ENCODE measurements around the gene GTSE1.
"Not testable (repeated sequence)": the region's sequence is repeated elsewhere in the genome, so short reads cannot be mapped to it uniquely, and the experiment has no call there.

The GTSE1 gene, protein sequence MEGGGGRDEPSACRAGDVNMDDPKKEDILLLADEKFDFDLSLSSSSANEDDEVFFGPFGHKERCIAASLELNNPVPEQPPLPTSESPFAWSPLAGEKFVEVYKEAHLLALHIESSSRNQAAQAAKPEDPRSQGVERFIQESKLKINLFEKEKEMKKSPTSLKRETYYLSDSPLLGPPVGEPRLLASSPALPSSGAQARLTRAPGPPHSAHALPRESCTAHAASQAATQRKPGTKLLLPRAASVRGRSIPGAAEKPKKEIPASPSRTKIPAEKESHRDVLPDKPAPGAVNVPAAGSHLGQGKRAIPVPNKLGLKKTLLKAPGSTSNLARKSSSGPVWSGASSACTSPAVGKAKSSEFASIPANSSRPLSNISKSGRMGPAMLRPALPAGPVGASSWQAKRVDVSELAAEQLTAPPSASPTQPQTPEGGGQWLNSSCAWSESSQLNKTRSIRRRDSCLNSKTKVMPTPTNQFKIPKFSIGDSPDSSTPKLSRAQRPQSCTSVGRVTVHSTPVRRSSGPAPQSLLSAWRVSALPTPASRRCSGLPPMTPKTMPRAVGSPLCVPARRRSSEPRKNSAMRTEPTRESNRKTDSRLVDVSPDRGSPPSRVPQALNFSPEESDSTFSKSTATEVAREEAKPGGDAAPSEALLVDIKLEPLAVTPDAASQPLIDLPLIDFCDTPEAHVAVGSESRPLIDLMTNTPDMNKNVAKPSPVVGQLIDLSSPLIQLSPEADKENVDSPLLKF

DNA sequence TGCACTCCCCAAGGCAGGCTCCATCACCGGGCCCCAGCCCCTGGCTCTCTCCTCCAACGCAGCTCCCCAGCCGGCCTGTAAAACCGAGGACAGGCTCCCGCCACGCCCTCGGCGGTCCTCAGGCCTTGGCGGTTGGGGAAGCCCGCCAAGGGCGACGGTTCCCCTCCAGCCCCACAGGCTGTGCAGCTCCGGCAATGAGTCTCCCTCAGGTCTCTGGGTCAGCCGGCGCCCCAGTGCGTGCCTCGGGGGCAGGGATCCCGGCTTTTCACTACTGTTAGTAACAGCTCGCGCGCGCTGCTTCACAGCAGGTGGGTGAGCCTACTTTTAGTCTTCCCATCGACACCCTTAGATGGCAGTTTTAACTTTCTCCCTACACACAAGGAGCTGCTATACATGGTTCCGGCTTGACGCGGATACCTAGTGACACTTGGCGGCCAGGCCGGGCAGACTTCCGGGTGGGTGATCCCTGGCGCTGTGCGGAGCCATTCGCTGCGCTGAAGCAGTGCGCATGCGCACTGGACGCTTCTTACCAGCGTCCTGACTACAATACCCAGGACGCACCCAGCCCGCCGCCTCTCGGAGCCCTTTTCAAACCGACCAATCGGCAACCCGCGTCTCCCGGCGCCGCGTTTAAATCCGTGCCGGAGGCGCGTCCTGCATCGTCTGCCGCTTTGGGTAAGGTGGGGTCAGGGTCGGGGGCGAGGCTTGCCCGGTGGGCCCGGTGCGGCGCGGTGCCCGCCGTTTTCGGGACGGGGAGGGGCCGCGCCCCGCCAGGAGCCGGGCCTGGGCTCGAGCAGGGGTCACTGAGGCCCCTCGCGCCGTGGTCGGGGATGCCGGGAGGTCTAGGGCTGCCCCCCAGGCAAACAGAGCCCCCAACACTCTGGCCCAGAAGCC is at the start of gene GTSE1:
Gene GTSE1, plus strand, starts transcription at position 614 of the 894 bp plus-strand sequence. CDS start 531 bp downstream, outside the sequence.
- peak; percentile 84 for DNase-seq

DNA sequence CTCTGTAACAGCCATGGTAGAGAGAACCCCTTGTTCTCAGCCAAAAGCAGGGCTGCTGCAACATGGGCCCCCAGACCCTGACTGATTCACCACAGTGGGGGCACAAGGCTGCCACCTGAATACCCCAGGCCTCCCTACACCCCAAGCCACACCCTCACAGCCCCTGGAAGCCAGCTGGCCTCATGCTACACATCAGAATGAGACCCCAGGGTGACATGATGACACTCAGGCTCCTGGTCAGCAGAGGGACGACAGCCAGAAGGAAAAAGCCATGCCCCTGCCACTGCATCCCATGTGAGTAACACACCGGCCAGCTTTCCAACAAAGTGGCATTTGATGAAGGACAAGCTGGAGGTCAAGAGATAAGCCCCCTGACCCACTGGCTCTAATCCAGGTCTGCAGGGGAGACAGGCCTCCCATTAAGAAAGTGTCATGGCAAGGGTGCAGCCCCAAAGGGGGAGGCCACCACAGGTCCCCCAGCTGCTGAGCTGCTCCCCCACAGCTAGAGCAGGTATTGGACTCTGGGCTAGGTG is 49.2 kb upstream of the GTSE1 start:
- no peak for DNase-seq

DNA sequence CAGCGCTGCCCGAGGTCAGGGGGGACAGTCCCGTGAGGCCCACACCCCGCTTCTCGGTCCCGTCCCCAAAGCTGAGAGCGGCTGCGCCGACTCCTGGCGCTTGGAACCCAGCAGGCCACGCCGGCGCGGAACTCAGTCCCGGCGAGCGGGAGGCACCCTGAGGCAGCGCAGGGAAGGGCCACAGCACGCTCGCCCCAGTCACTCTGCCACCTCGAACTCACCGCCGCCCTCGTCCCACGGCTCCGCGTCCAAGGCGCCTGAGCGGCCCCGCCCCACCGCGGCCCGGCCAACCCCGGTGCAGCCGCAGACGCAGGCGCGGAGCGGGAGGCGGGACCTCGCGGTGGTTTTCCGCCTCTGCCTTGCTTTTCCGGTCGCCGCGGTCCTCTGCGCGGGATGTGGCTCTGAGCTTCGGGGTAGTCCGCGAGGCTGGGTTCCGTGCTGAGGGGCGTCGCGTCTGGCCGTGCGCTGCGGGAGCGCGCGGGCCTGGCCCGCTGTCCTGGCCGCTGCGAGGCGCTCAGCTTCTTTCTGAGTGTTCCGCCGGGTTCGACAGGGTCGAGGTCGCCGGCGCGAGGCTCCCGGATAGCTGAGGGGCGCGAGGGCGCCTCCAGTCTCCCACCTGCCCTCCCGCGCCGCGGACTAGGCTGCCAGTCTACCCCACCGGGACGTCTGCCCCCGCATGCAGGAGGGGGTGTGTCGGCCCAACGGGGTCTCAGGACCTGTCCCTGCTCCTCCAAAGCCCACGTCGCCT is 46.5 kb upstream of the GTSE1 start, which contains the start of gene CDPF1:
Gene CDPF1, minus strand, starts transcription at position 259 of the 748 bp plus-strand sequence. CDS start 2,009 bp downstream, outside the sequence.
- DNase-seq: peak; percentile 22

DNA sequence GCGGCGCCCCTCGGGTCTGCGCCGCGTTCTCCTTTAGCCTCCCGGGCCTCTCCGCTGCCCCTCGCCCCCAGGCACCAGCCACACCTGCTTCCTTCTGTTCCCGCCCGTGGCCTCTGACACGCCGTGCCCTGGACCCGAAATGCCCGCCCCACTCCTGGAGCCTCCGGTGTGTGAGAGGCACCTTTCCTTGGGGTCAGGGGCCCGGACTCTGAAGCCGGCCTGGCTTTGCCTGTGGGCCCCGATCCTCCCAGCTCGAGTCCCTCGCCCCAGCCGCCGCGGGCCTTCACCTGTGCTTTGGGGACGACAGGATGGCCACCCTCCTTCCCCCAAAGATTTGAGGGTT is 45.9 kb upstream of the GTSE1 start:
- no peak for DNase-seq

DNA sequence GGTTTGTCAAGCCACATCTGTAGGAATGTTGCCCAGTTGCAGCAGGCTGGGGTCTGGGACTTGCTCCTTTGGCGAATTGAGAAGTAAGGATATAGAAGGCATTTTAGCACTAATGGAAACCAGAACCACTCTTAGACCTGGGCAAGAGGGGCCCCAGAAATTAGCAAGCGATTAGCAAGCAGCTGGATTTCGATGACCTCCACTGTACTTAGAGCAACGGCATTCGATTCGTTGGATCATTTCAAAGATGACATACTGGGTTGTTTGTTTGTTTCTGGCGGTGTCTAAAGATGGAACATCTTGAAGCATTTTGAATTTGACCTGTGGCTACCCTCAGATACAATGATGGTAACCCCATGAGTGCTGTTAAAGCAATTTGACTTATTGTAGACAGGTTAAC is 45.4 kb upstream of the GTSE1 start:
- DNase-seq: no peak

DNA sequence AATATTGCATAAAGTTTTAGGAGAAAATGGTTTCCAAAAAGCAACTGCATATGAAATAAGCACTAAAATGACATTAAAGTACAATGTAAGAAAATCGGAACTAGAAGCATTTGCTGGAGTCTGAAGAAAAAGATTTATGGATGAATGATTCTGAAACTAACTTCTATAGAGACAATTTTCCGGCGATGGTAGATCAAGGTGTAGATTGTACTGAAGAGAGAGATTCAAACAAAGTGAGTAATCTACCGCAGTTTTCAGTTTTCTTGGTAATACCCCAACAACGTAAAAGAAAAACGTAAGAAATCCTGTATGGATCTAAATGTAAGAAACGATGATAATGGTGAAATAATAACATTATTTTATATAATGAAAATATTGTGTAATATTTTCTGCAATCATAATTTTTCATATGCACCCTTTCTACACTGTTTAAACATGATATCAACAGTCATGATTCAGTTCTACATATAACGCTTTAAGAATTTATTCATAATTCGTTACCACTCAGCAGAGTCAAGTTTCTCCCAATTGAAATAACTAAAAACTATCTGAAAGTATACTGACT is 44.8 kb upstream of the GTSE1 start:
- no peak for DNase-seq

DNA sequence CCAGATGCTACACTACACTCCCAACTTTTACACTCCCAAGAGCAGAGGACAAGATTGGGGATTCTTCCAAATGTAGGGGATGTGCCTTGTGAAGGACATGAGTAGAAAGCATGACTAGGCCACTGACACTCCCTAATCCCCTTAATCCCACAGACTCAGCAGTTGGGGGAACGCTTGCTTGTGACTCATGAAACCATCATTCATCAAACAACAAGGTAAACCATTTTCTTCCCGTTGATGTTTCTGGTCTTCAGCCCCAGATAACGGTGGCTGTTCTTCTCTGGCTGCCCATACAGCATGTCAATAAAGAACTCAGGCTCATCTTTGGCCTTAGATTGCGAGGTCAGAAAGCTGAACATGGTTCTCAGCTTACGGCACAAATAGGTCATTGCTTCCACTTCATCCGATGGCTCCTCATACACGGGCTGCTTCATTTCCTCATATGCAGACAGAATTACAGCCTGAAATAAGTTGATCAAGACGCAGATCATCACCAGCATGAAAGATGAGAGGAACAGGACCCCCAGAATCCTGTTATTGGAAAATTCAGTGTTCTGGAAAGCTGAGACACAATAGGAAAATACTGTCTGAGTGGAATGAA is 40.2 kb upstream of the GTSE1 start:
- no peak for DNase-seq

DNA sequence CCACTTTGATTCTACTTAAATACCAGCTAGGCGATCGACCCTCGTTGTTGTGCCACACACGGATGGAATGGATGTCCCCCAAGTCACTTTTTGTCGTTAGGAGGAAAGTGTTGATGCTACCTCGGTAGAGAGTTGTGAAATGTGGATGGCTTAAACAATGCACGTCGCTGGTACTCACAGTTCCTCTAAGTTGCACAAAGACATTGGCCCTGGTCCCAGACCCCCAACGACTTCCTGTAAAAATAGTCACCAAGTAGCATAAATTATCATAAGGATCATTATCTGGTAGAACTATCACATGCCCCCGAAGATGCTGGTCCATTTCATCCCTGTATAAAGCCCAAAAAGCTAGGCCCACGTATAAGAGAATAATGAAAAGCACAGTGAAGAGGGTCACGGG is 37.3 kb upstream of the GTSE1 start:
- DNase-seq: no peak

DNA sequence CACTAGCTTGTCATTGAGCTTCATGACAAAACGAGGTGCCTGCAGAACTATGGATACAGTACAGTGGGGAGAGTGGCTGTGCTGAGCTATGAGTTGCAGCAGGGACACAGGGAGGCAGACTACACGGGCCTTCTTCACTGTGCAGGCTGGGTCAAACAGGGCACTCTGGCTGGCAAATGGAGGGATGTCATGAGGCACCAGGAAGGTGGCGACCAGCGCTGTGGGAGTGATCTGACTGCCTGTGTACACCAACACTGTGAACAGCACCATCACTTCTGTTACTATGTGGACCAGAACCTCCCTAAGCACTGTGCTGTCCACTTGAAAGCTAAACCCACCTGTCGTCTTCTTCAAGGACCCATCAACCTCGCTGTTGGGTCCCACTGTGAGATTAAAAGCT is 36.6 kb upstream of the GTSE1 start:
- DNase-seq: no peak

DNA sequence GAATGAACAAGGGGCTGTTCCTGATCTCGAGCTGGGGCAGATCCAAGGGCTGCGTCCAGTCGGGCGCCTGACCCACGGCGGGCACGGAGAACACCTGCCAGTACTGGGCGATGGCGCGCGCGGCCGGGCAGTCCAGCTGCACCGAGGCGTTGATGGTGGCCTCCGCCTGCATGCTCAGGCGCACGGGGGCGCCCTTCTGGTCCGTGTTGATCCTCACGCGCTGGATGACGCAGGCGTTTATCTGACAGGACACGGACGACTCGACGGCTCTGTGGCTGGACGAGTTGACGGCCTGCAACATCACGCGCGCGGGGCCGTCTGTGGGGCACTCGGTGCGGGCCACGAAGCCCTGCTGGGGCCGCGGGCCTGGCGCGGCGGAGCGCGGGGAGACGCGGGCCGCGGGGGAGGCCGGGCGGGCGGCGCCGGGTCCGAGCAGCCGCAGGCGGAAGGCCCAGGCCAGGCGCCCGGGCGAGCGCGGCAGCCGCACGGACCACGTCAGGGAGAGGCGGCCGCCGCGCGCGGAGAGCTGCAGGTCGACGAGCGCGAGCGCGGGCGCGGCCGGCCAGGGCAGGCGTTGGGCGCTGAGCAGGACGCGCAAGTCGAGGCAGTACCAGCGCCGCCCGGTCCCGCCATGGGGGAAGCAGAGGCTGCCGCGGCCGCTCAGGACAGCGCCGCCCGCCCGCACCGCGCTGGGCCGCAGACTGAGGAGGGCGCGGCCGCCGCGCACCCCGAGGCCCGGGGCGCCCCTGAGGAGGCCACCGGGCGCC is 34.0 kb upstream of the GTSE1 start:
- no peak for DNase-seq

DNA sequence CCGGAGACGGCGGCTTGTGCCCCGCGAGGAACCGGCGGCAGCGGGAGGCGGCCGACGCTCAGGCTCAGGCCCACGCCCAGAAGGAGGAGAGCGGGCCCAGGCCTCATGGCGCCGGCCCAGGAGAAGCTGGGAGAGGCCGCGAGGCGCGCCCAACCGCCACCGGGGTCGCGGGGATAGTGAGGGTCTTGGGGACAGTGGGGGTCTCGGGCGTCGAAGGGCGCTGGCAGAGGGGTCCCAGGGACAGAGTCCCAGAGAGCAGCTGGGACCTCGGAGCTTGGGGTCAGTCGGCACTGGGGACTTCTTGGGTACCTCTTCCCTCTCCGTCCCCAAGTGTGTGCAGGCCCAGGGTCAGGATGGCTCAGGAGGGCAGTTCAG is 33.5 kb upstream of the GTSE1 start, which contains the start of gene PKDREJ:
Gene PKDREJ, minus strand, starts transcription at position 128 of the 375 bp plus-strand sequence. Its CDS starts 21 bp downstream, at position 107.
- no peak for DNase-seq

DNA sequence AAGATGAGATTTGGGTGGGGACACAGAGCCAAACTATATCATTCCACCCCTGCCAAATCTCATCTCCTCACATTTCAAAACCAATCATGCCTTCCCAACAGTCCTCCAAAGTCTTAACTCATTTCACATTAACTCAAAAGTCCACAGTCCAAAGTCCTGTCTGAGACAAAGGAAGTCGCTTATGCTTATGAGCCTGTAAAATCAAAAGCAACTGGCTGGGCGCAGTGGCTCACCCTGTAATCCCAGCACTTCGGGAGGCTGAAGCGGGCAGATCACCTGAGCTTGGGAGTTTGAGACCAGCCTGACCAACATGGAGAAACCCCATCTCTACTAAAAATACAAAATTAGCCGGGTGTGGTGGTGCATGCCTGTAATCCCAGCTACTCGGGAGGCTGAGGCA is 32.1 kb upstream of the GTSE1 start:
- not testable (repeated sequence) for DNase-seq

DNA sequence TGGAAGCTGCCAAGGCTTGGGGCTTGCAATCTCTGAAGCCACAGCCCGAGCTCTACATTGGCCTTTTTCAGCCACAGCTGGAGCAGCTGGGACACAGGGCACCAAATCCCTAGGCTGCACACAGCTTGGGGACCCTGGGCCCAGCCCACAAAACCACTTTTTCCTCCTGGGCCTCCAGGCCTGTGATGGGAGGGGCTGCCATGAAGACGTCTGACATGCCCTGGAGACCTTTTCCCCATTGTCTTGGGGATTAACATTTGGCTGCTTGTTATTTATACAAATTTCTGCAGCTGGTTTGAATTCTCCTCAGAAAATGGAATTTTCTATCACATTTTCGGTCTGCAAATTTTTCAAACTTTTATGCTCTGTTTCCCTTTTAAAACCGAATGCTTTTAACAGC is 31.0 kb upstream of the GTSE1 start:
- not testable (repeated sequence) for DNase-seq

DNA sequence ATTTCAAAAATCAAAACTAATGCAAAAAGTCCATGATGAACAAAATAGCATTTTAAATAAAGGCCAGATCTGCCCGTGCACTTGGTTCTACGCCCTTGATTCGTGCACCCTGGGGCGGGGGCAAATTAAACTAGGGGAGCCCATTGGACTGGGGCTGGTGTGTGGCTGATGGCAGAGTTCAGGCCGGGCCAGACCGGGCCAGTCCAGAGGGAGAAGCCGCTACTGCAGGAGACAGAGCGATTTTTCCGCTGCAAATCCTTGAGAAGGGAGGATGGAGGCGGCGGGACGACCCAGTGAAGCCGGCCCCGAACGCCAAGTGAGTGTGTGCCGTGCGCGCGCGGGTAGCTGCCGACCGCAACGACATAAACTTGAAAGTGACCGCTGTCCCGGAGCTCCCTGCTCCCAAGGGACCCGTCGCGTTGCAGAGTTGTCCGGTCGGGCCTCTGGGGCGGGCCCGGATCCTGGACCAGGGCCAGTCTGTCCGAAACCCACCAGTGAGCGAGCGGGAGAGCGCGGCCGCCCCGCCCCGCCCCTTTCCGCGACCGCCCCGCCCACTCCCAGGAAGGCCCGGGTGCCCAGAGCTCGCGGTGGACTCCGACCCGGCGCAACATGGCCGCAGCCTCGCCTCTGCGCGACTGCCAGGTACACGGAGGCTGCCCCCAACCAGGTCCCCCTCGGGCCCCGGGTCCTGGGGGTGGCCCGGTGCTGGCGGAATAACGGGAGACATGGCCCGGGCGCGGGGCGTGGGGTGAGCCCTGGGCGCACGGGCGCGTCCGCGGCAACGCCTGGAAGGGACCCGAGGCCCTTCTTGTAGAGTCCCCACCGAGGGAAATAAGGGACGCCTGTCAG is 29.0 kb upstream of the GTSE1 start, which contains the start of gene TTC38:
Gene TTC38, plus strand, starts transcription at position 578 of the 849 bp plus-strand sequence. Its CDS starts 32 bp downstream, at position 610.
- DNase-seq: no peak

DNA sequence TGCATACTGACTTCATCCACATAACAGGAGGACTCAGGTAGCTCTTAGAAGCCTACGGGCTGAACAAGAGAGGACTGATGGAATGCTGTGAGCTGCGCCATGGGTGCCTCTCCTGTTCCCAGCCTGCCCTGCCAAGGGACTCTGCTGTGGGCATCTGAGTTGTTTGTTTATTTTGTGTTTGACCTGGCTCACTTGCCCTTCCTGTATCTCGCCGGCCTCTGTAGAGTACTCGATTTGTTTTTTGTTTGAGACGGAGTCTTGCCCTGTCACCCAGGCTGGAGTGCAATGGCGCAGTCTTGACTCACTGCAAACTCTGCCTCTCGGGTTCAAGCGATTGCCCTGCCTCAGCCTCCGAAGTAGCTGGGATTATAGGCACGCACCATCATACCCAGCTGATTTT is 27.1 kb upstream of the GTSE1 start:
- no peak for DNase-seq

DNA sequence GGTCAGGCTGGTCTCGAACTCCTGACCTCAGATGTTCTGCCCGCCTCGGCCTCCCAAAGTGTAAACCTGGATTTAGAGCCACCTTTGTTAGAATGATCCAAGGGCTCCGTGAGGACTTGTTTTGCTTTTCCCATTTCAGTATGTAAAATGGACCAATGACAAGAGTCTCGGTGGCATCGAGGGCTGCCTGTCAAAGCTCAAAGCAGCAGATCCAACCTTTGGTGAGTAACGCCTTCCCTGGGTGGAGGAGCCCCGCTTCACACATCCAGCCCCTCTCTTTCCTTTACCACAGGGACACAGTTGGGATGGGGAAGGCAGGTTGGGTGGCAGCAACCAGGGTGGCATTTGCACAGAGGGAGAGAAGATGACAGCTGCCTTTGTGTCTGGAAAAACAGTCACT is 24.5 kb upstream of the GTSE1 start:
- DNase-seq: no peak

DNA sequence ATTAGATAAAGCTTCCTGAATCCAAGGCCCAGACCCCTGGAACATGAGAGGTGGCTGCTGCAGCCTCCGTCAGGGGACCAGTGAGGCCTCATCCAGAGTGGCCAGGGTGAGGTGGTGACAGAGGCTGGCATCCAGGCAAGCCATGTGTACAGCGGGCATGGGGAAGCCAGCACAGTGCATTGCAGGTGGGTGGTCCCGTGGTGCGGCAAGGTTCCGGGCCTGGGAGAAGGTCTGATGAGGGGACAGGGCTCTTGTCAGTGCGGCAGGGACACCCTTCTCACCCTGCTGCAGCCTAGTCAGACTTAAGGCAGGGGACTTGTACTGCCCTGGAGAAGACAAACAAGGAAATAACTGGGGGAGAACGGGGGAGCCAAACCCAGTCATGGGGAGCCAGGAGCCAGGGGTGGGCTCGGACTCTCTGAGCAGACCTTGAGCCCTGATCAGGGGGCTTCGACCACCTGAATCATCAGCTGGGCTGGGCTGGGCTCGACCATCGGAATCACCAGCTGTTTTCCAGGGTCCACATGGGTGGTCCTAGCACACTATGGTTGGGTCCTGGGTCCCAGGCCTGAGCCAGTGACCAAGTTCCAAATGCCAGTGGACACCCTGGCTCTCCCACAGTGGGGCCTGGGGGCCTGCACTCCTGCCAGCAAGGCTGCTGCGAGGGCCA is 23.8 kb upstream of the GTSE1 start:
- no peak for DNase-seq

DNA sequence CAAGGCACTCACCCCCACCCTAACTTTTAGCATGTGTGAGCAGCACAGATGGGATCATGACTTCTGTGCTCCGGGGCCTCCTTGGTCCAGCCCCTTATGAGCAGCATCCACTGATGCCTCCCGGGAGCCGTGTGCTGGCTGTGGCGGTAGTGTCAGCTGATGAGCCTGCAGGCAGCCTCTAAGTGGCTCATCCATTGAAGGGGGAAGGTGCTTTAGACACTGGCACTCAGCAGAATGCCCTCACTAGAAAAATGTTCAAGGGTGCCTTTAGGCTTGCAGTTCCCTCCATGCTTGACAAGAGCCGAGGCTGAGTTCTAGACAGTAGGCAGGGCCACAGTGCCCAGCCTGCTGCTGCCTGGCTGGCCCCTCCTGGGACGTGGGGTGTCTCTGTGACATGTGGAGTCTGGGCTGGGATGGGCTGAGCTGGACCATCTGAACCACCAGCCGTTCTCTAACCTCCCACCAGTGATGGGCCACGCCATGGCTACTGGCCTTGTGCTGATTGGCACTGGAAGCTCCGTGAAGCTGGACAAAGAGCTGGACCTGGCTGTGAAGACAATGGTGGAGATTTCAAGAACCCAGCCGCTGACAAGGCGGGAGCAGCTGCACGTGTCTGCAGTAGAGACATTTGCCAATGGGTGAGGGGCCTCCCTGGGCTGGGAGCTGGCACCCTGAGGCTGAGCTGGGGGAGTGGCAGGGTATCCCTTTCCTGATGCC is 23.1 kb upstream of the GTSE1 start:
- DNase-seq: no peak

Measured in NCI-H1092 (cell line).